Measurements from ENCODE around the gene OSBPL9.

DNA sequence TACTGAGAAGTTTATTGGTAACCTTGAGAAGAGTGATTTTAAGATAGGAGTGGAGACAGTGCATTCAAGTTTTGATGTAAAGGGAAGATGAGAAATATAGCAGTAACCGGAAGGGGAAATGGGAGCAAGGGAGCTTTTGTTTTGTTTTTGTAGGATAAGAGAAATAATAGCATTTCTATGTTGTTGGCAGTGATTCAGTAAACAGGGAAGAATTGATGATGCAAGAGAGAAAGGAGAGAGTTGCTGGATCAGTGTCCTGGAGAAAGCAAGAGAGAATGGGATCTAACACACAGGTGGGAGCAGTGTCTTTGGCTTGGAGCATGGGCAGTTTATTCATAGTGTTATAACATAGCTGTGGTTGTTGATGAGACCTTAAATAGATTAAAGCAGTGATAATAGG is 56.4 kb downstream of the OSBPL9 start:
- TF ChIP-seq, protein P1, sequence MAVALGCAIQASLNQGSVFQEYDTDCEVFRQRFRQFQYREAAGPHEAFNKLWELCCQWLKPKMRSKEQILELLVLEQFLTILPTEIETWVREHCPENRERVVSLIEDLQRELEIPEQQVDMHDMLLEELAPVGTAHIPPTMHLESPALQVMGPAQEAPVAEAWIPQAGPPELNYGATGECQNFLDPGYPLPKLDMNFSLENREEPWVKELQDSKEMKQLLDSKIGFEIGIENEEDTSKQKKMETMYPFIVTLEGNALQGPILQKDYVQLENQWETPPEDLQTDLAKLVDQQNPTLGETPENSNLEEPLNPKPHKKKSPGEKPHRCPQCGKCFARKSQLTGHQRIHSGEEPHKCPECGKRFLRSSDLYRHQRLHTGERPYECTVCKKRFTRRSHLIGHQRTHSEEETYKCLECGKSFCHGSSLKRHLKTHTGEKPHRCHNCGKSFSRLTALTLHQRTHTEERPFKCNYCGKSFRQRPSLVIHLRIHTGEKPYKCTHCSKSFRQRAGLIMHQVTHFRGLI (tag by site-specific recombination; IDR thresholded peaks at IDR 0.05): no peak
- TF ChIP-seq, protein P2, sequence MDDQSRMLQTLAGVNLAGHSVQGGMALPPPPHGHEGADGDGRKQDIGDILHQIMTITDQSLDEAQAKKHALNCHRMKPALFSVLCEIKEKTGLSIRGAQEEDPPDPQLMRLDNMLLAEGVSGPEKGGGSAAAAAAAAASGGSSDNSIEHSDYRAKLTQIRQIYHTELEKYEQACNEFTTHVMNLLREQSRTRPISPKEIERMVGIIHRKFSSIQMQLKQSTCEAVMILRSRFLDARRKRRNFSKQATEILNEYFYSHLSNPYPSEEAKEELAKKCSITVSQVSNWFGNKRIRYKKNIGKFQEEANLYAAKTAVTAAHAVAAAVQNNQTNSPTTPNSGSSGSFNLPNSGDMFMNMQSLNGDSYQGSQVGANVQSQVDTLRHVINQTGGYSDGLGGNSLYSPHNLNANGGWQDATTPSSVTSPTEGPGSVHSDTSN (CRISPR knock-in tag; IDR thresholded peaks at IDR 0.05): no peak
- TF ChIP-seq, protein P3, sequence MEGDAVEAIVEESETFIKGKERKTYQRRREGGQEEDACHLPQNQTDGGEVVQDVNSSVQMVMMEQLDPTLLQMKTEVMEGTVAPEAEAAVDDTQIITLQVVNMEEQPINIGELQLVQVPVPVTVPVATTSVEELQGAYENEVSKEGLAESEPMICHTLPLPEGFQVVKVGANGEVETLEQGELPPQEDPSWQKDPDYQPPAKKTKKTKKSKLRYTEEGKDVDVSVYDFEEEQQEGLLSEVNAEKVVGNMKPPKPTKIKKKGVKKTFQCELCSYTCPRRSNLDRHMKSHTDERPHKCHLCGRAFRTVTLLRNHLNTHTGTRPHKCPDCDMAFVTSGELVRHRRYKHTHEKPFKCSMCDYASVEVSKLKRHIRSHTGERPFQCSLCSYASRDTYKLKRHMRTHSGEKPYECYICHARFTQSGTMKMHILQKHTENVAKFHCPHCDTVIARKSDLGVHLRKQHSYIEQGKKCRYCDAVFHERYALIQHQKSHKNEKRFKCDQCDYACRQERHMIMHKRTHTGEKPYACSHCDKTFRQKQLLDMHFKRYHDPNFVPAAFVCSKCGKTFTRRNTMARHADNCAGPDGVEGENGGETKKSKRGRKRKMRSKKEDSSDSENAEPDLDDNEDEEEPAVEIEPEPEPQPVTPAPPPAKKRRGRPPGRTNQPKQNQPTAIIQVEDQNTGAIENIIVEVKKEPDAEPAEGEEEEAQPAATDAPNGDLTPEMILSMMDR (tag by site-specific recombination; IDR thresholded peaks at IDR 0.05): no peak

Data from HEK293 (cell line).